Keratinocyte (primary cell): ENCODE data around the gene THSD7B. TPM values are rescaled to one million over a fixed set of nuclear protein-coding genes. Genes with fewer than 3 reads are reported as not detected.
"Not testable (repeated sequence)": the region's sequence is repeated elsewhere in the genome, so short reads cannot be mapped to it uniquely, and the experiment has no call there.

Source experiments
- DNase-seq: peaks from one replicate; pipeline ENCODE4 v3.0.0-alpha.2; 2011; ENCODE audit warnings: low read depth, missing footprints, low spot score
- FAIRE-seq: peaks from 2 replicates; lab custom pipeline; 2011; peaks lifted over from hg19 to GRCh38; lab: Jason Lieb, UNC
- H2AFZ ChIP-seq: 2 replicates; pipeline ENCODE4 v1.6.0; 2012; ENCODE audit warnings: low read length, control low read depth, inconsistent platforms; ENCODE audit not compliant: control insufficient read depth
- H3K27ac ChIP-seq: 2 replicates; pipeline ENCODE4 v1.5.1; 2011; ENCODE audit warnings: low read length; ENCODE audit not compliant: control insufficient read depth, insufficient read depth
- H3K27me3 ChIP-seq: 3 replicates; pipeline ENCODE4 v1.6.0; 2011; ENCODE audit warnings: low read length; ENCODE audit not compliant: control insufficient read depth, insufficient read depth; ENCODE audit errors: extremely low read depth
- H3K36me3 ChIP-seq, 2 experiments: 2 replicates in 1 of 2; 3 replicates in 1 of 2; pipeline ENCODE4 v1.5.1; 2011; ENCODE audit warnings: low read length in 2 of 2, mild to moderate bottlenecking in 1 of 2; ENCODE audit not compliant: control insufficient read depth in 2 of 2, insufficient read depth in 2 of 2; ENCODE audit errors: extremely low read depth in 1 of 2
- H3K4me1 ChIP-seq: 3 replicates; pipeline ENCODE4 v1.5.1; 2011; ENCODE audit warnings: low read length; ENCODE audit not compliant: control insufficient read depth, insufficient read depth; ENCODE audit errors: extremely low read depth
- H3K4me2 ChIP-seq: 3 replicates; pipeline ENCODE4 v1.6.0; 2011; ENCODE audit warnings: low read depth, low read length; ENCODE audit not compliant: control insufficient read depth, insufficient read depth; ENCODE audit errors: extremely low read depth
- H3K4me3 ChIP-seq, 3 experiments: fragments of 200-600 bp in 1 of 3; sonication (generic) in 1 of 3; 2 replicates in 2 of 3; 3 replicates in 1 of 3; pipeline ENCODE4 v1.5.1; 2011 to 2016; ENCODE audit warnings: low read length in 3 of 3, mild to moderate bottlenecking in 3 of 3, control low read depth in 2 of 3, inconsistent platforms in 1 of 3, low read depth in 1 of 3, mixed read lengths in 1 of 3, mixed run types in 1 of 3, moderate library complexity in 1 of 3; ENCODE audit not compliant: control insufficient read depth in 2 of 3, insufficient read depth in 2 of 3; ENCODE audit errors: extremely low read depth in 1 of 3
- H3K79me2 ChIP-seq: 2 replicates; pipeline ENCODE4 v1.6.0; 2012; ENCODE audit warnings: low read length; ENCODE audit not compliant: control insufficient read depth, insufficient read depth
- H3K9ac ChIP-seq: 3 replicates; pipeline ENCODE4 v1.6.0; 2011; ENCODE audit warnings: low read length; ENCODE audit not compliant: control insufficient read depth, insufficient read depth; ENCODE audit errors: extremely low read depth
- H3K9me1 ChIP-seq: 3 replicates; pipeline ENCODE4 v1.6.0; 2011; ENCODE audit warnings: low read length; ENCODE audit not compliant: control insufficient read depth, insufficient read depth; ENCODE audit errors: extremely low read depth
- H3K9me3 ChIP-seq: 2 replicates; pipeline ENCODE4 v1.5.1; 2012; ENCODE audit warnings: low read depth, low read length; ENCODE audit not compliant: control insufficient read depth
- H4K20me1 ChIP-seq: 3 replicates; pipeline ENCODE4 v1.6.0; 2011; ENCODE audit warnings: low read length; ENCODE audit not compliant: control insufficient read depth, insufficient read depth; ENCODE audit errors: extremely low read depth
- CTCF ChIP-seq, 3 experiments: IDR thresholded peaks in 1 of 3; conservative IDR thresholded peaks in 1 of 3; optimal IDR thresholded peaks in 1 of 3; 2 replicates in 2 of 3; 3 replicates in 1 of 3; pipeline versions ENCODE3 to v1.5.1; 2011; ENCODE audit warnings: low read length in 3 of 3, mild to moderate bottlenecking in 3 of 3, moderate library complexity in 2 of 3, control low read depth in 1 of 3, inconsistent platforms in 1 of 3; ENCODE audit not compliant: insufficient read depth in 2 of 3; ENCODE audit errors: extremely low read depth in 1 of 3
- EZH2 ChIP-seq: IDR thresholded peaks from one replicate; pipeline ENCODE4 v1.6.1; 2012; ENCODE audit warnings: inconsistent platforms, mild to moderate bottlenecking, low read length, moderate library complexity
- dilution Hi-C: fragments of 300-500 bp; cut with MboI; formaldehyde crosslinking; loops from one replicate; pipeline ENCODE4 v1.7.0; 2020; ENCODE audit warnings: low sequenced_read_pairs; ENCODE audit not compliant: extremely low pct_ligation_motif_present
- polyA plus RNA-seq, 5 experiments: library from polyadenylated mRNA; depleted of rRNA in 3 of 5; stranded (reverse) in 3 of 5; stranded (forward) in 1 of 5; unstranded in 1 of 5; fragments of >200 nt; gene quantifications; 1 replicate in 1 of 5; 2 replicates in 3 of 5; 3 replicates in 1 of 5; pipeline versions ENCODE4 v1.2.1 to v1.2.3, GENCODE V29; 2011 to 2012; ENCODE audit warnings: missing spikeins in 2 of 5, low read depth in 1 of 5, low replicate concordance in 1 of 5

Gene THSD7B
- polyA plus RNA-seq, 1 donor (not counting 4 experiments of a cell fraction or from before 2014, with no cell fraction given) = 0.04 TPM

GRCh38 chr2:137316075-137316474 lies 550.7 kb downstream of the THSD7B start:
- dilution Hi-C loops = no loop called here
- H3K9me1 ChIP-seq = no peaks in the 10 kb centered on the region
- TF ChIP-seq EZH2 (no peak), CTCF (optimal IDR thresholded peaks at IDR 0.05 in 1 of 3, IDR thresholded peaks at IDR 0.05 in 1 of 3, conservative IDR thresholded peaks at IDR 0.05 in 1 of 3; ENCODE audit: extremely low read depth in 1 of 3, insufficient read depth in 2 of 3, low read length in 3 of 3) (no peak)

GRCh38 chr2:137321566-137321965 lies 556.2 kb downstream of the THSD7B start:
- Histone ChIP-seq H2AFZ (no peak overlapping the region), H3K9ac (no peak overlapping the region), H3K9me1 (no peaks in the 10 kb centered on the region), H3K9me3 (no peaks in the 10 kb centered on the region), H3K4me3 (no peak overlapping the region), H3K79me2 (no peaks in the 10 kb centered on the region), H4K20me1 (no peaks in the 10 kb centered on the region), H3K4me1 (no peaks in the 10 kb centered on the region), H3K4me2 (no peak overlapping the region), H3K27me3 (no peaks in the 10 kb centered on the region), H3K36me3 (no peaks in the 10 kb centered on the region), H3K27ac (no peak overlapping the region)
- no peak for DNase-seq
- TF ChIP-seq EZH2 (no peak), CTCF (optimal IDR thresholded peaks at IDR 0.05 in 1 of 3, IDR thresholded peaks at IDR 0.05 in 1 of 3, conservative IDR thresholded peaks at IDR 0.05 in 1 of 3; ENCODE audit: extremely low read depth in 1 of 3, insufficient read depth in 2 of 3, low read length in 3 of 3) (no peak)
- dilution Hi-C loops = no loop called here
- no peak for FAIRE-seq

More at GRCh38 chr2:137316075-137316474, 550.7 kb downstream of the THSD7B start:
- Histone ChIP-seq H3K4me1 (no peaks in the 10 kb centered on the region), H2AFZ (no peak overlapping the region), H3K79me2 (no peaks in the 10 kb centered on the region), H3K9me3 (no peaks in the 10 kb centered on the region), H3K9ac (no peak overlapping the region), H3K27me3 (no peaks in the 10 kb centered on the region), H3K4me2 (no peak overlapping the region), H3K27ac (no peak overlapping the region), H3K36me3 (no peaks in the 10 kb centered on the region), H3K4me3 (no peak overlapping the region), H4K20me1 (no peaks in the 10 kb centered on the region)
- DNase-seq = no peak
- FAIRE-seq = no peak

GRCh38 chr2:137331562-137331961 lies 566.2 kb downstream of the THSD7B start:
- H3K4me2 ChIP-seq, dilution Hi-C loops, H3K4me3 ChIP-seq, H3K79me2 ChIP-seq, H3K9me3 ChIP-seq, H3K4me1 ChIP-seq, H3K27me3 ChIP-seq, H3K9me1 ChIP-seq, FAIRE-seq, H3K27ac ChIP-seq, H3K36me3 ChIP-seq, H3K9ac ChIP-seq, H4K20me1 ChIP-seq, H2AFZ ChIP-seq, DNase-seq: not testable (repeated sequence)
